Osteoblast (primary cell): Measurements from ENCODE around the gene SUSD5. TPM values are rescaled to one million over a fixed set of nuclear protein-coding genes. Genes with fewer than 3 reads are reported as not detected.

Experiments used
- DNase-seq: peaks from one replicate; pipeline ENCODE4 v3.0.0; 2011; ENCODE audit warnings: low spot score, mixed read lengths; ENCODE audit not compliant: insufficient read length; ENCODE audit errors: missing footprints
- H2AFZ ChIP-seq: 2 replicates; pipeline ENCODE4 v1.6.0; 2011; ENCODE audit warnings: mild to moderate bottlenecking, low read length
- H3K27ac ChIP-seq: 2 replicates; pipeline ENCODE4 v1.5.1; 2011; ENCODE audit warnings: mild to moderate bottlenecking, low read depth, low read length, moderate library complexity
- H3K27me3 ChIP-seq: 2 replicates; pipeline ENCODE4 v1.6.0; 2012; ENCODE audit warnings: mild to moderate bottlenecking, control low read depth, inconsistent platforms, low read length, moderate library complexity; ENCODE audit not compliant: insufficient read depth
- H3K36me3 ChIP-seq: 2 replicates; pipeline ENCODE4 v1.5.1; 2011; ENCODE audit warnings: mild to moderate bottlenecking, low read length, control low read depth, moderate library complexity; ENCODE audit not compliant: insufficient read depth
- H3K4me1 ChIP-seq: 2 replicates; pipeline ENCODE4 v1.5.1; 2011; ENCODE audit warnings: mild to moderate bottlenecking, low read length, control low read depth, moderate library complexity; ENCODE audit not compliant: insufficient read depth
- H3K4me2 ChIP-seq: 2 replicates; pipeline ENCODE4 v1.6.0; 2011; ENCODE audit warnings: mild to moderate bottlenecking, low read length; ENCODE audit not compliant: insufficient read depth
- H3K4me3 ChIP-seq: fragments of 200-600 bp; sonication (generic); 3 replicates; pipeline ENCODE4 v1.5.1; 2012; ENCODE audit warnings: mild to moderate bottlenecking, low read length, inconsistent platforms; ENCODE audit not compliant: insufficient read depth
- H3K79me2 ChIP-seq: 2 replicates; pipeline ENCODE4 v1.6.0; 2012; ENCODE audit warnings: mild to moderate bottlenecking, low read length, control low read depth, inconsistent platforms; ENCODE audit not compliant: insufficient read depth
- H3K9me3 ChIP-seq: 2 replicates; pipeline ENCODE4 v1.5.1; 2011; ENCODE audit warnings: low read depth, low read length, control low read depth
- H4K20me1 ChIP-seq: 2 replicates; pipeline ENCODE4 v1.6.0; 2012; ENCODE audit warnings: mild to moderate bottlenecking, low read length, control low read depth; ENCODE audit not compliant: insufficient read depth
- total RNA-seq: library from RNA; depleted of rRNA; stranded (reverse); fragments of >200 nt; gene quantifications from 2 replicates; pipeline ENCODE4 v1.2.3, GENCODE V29; 2012
- TF ChIP-seq, protein P1 (sequence below): IDR thresholded peaks from 2 replicates; pipeline ENCODE4 v1.5.1; 2011; ENCODE audit warnings: mild to moderate bottlenecking, low read depth, low read length, moderate library complexity; ENCODE audit errors: extremely low read depth

The SUSD5 gene
- total RNA-seq, 1 donor: 10.9 TPM

DNA sequence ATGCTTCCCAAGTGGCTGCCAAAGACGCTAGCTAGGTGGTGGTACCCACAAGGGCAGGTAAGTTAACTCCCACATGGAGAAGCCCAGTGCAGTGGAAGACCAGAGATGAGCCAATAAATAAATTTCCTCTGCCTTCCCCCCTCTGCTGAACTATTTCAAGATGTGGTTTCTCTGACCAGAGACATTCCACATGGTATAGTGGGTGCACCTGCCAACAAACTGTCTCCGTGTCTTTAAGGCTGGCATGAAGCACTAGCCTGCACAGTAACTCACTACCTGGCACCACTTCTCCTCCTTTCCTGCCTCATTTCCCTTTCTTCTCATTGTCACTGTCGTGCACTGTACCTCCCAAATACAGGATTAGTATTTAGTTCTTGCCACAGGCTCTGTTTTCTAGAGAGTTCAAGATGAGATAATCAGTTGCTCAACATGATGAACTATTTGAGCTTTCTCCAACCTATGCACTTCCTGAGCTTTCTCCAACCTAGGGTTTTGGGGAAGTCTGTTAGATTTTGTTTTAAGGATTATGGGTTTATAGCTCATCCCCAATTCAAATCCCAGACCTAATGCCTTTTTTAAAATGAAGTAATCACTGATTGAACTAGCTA lies 113.2 kb downstream of the SUSD5 start:
- H3K36me3 ChIP-seq: no peaks in the 10 kb centered on the region
- H3K27me3 ChIP-seq: no peaks in the 10 kb centered on the region
- H3K4me1 ChIP-seq: no peaks in the 10 kb centered on the region
- H2AFZ ChIP-seq: no peak overlapping the region
- no peak overlapping the region for H3K4me2 ChIP-seq
- H3K9me3 ChIP-seq: no peaks in the 10 kb centered on the region
- TF ChIP-seq, protein P1, sequence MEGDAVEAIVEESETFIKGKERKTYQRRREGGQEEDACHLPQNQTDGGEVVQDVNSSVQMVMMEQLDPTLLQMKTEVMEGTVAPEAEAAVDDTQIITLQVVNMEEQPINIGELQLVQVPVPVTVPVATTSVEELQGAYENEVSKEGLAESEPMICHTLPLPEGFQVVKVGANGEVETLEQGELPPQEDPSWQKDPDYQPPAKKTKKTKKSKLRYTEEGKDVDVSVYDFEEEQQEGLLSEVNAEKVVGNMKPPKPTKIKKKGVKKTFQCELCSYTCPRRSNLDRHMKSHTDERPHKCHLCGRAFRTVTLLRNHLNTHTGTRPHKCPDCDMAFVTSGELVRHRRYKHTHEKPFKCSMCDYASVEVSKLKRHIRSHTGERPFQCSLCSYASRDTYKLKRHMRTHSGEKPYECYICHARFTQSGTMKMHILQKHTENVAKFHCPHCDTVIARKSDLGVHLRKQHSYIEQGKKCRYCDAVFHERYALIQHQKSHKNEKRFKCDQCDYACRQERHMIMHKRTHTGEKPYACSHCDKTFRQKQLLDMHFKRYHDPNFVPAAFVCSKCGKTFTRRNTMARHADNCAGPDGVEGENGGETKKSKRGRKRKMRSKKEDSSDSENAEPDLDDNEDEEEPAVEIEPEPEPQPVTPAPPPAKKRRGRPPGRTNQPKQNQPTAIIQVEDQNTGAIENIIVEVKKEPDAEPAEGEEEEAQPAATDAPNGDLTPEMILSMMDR: no peak
- H3K79me2 ChIP-seq: no peaks in the 10 kb centered on the region
- no peak for DNase-seq
- no peak overlapping the region for H3K27ac ChIP-seq
- no peak overlapping the region for H3K4me3 ChIP-seq
- no peaks in the 10 kb centered on the region for H4K20me1 ChIP-seq

DNA sequence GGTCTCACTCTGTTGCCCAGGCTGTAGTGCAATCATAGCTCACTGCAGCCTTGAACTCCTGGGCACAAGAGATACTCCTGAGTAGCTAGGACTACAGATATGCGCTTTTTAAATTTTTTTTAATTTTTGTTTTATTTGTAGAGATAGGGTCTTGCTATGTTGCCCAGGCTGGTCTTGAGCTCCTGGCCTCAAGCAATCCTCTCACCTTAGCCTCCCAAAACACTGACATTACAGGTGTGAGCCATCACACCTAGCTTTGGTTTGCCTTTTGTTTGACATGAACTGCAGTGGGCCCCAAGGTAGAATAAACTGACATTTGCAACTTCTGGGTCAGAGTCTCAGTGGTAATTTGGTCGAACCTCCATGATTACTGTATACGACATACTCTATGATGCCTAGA lies 113.8 kb downstream of the SUSD5 start:
- H3K27me3 ChIP-seq: no peaks in the 10 kb centered on the region
- no peaks in the 10 kb centered on the region for H3K79me2 ChIP-seq
- no peak overlapping the region for H3K27ac ChIP-seq
- TF ChIP-seq, protein P1: no peak
- no peak overlapping the region for H3K4me3 ChIP-seq
- no peak overlapping the region for H2AFZ ChIP-seq
- H3K4me1 ChIP-seq: no peaks in the 10 kb centered on the region
- no peaks in the 10 kb centered on the region for H4K20me1 ChIP-seq
- no peaks in the 10 kb centered on the region for H3K9me3 ChIP-seq
- H3K4me2 ChIP-seq: no peak overlapping the region
- H3K36me3 ChIP-seq: no peaks in the 10 kb centered on the region
- DNase-seq: no peak

DNA sequence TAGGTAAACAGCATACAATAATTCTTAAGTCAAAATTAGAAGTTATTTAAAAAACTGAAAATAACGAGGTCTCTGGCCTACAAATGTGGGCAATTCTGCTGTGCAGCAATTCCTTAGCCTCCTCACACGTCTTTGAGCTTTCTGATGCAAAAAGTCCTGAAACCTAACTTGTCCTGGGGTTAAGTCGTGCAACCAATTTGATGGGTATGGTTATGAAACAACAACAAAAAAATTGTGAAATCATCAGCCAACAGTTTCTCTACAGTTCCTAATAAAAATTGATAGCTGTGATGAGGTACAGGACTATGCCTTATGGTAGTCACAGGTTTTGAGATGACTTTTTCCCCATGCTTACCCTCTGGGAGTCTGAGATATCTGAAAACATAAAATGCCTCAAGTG lies 115.1 kb downstream of the SUSD5 start:
- TF ChIP-seq, protein P1: no peak
- no peak for DNase-seq
- no peaks in the 10 kb centered on the region for H3K9me3 ChIP-seq

DNA sequence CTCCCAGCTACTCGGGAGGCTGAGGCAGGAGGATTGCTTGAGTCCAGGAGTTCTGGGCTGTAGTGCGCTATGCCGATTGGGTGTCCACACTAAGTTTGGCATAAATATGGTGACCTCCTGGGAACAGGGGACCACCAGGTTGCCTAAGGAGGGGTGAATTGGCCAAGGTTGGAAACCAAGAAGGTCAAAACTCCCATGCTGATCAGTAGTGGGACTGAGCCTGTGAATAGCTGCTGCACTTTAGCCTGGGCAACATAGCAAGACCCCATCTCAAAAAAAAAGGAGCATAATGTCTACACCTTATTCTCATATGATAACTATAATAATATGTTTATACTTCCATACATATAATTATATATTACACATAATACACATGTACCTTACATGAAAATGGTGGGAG lies 115.6 kb downstream of the SUSD5 start:
- Histone ChIP-seq H3K36me3 (no peaks in the 10 kb centered on the region), H3K27me3 (no peaks in the 10 kb centered on the region), H3K79me2 (no peaks in the 10 kb centered on the region), H3K4me3 (no peak overlapping the region), H3K9me3 (no peaks in the 10 kb centered on the region), H3K4me1 (no peaks in the 10 kb centered on the region), H4K20me1 (no peaks in the 10 kb centered on the region), H2AFZ (no peak overlapping the region), H3K27ac (no peak overlapping the region), H3K4me2 (no peak overlapping the region)
- TF ChIP-seq, protein P1: no peak
- DNase-seq: no peak

More for the DNA sequence above, 115.1 kb downstream of the SUSD5 start:
- Histone ChIP-seq H3K4me1 (no peaks in the 10 kb centered on the region), H3K4me2 (no peak overlapping the region), H3K36me3 (no peaks in the 10 kb centered on the region), H3K27me3 (no peaks in the 10 kb centered on the region), H3K27ac (no peak overlapping the region), H3K79me2 (no peaks in the 10 kb centered on the region), H2AFZ (no peak overlapping the region), H4K20me1 (no peaks in the 10 kb centered on the region), H3K4me3 (no peak overlapping the region)
